Endometrial microvascular endothelial cells (primary cell): Measurements from ENCODE around the gene IL22RA2. TPM values are rescaled to one million over a fixed set of nuclear protein-coding genes. Genes with fewer than 3 reads are reported as not detected.

Experiments
- in situ Hi-C: cut with HindIII; loops from 2 replicates; pipeline ENCODE4 v1.10.0; 2017; ENCODE audit warnings: low sequenced_read_pairs, low pct_unique_long_range_greater_than_20kb; ENCODE audit errors: inconsistent ontology term
- total RNA-seq: library from RNA; depleted of rRNA; stranded (reverse); fragments of >200 nt; gene quantifications from one replicate; pipeline ENCODE4 v1.2.3, GENCODE V29; 2015; ENCODE audit errors: inconsistent ontology term

The IL22RA2 gene
- total RNA-seq, 1 donor from 2014 or later = not detected

- in situ Hi-C loops = no loop called here
Observed at GRCh38 chr6:137106183-137106582, 67.3 kb downstream of the IL22RA2 start.

- in situ Hi-C loops = no loop called here
Observed at GRCh38 chr6:137105375-137105774, 68.1 kb downstream of the IL22RA2 start.

- in situ Hi-C loops = no loop called here
Observed at GRCh38 chr6:137104926-137105325, 68.5 kb downstream of the IL22RA2 start.

- in situ Hi-C loops = no loop called here
Observed at GRCh38 chr6:137102851-137103492, 70.5 kb downstream of the IL22RA2 start.

- in situ Hi-C loops = no loop called here
Observed at GRCh38 chr6:137102050-137102848, 71.2 kb downstream of the IL22RA2 start.

GRCh38 chr6:137099689-137100403 is 73.6 kb downstream of the IL22RA2 start:
- in situ Hi-C loops = no loop called here

- in situ Hi-C loops = no loop called here
Observed at GRCh38 chr6:137097526-137097925, 75.9 kb downstream of the IL22RA2 start.

GRCh38 chr6:137097057-137097456 is 76.4 kb downstream of the IL22RA2 start:
- in situ Hi-C loops = no loop called here

- in situ Hi-C loops = no loop called here
Observed at GRCh38 chr6:137095651-137096238, 77.7 kb downstream of the IL22RA2 start.

GRCh38 chr6:137095093-137095492 is 78.4 kb downstream of the IL22RA2 start:
- in situ Hi-C loops = no loop called here

- in situ Hi-C loops = no loop called here
Observed at GRCh38 chr6:137094411-137095008, 78.9 kb downstream of the IL22RA2 start.

Other genes starting within 250 kb of the IL22RA2 start
- gene IL20RA, start 128.7 kb downstream of the IL22RA2 start, total RNA-seq = not detected
- gene IFNGR1, start 45.7 kb upstream of the IL22RA2 start, total RNA-seq = 75.1 TPM